GOT3 (cell line): Measurements from ENCODE around the gene MAP4K2.
A peak's percentile ranks its signal among the peaks of the same experiment; 100 is the strongest.

Experiments used
- DNase-seq: peaks from one replicate; lab custom pipeline; 2025; ENCODE audit warnings: mixed read lengths; lab: John Stamatoyannopoulos, UW

MAP4K2 gene

GRCh38 chr11:64791781-64792291 is 11.2 kb downstream of the MAP4K2 start:
- no peak for DNase-seq

- no peak for DNase-seq
These were observed 12.6 kb downstream of the MAP4K2 start for GRCh38 chr11:64790205-64791095.

- no peak for DNase-seq
These were observed 13.4 kb downstream of the MAP4K2 start for GRCh38 chr11:64789331-64790204.

GRCh38 chr11:64788321-64789215 is 14.4 kb downstream of the MAP4K2 start:
- no peak for DNase-seq

DNA sequence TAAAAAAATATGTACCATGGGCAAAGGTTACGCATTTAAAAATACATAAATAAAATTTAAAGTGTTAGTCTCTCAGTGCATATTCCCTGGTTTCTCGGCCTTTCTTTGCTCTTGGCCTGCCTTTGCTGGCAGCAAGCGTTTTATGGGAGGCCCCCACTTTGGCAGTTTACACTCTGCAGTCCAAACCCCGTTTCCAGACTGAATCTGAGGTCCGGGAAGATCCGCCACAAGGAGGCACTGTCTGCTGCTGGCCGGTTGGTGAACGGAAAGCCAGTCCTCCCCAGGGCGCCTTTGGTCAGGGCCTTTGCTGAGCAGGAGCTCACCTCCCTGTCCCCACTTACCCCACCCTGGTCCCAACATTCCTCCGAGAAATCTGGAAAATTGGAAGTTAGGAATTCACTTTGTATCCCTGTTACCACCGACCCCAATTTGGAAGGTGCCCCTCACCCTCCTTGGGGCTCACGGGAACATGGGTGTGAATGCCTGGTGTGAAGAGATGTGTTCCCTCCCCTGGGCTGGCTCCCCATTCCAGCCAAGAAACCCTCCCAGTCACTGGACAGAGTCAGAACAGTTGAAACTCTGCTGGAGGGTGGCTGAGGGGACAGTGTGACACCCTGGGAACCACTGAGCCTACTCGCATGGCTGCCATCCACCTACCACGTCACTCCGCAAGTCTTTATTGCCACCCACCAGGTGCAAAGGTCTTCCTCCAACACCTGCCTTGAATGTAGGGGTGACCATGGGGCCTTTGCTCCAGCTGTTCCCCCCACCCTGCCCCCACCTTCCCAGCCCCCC is 15.3 kb downstream of the MAP4K2 start:
- DNase-seq, result no peak

- no peak for DNase-seq
These were observed 16.7 kb downstream of the MAP4K2 start for GRCh38 chr11:64786308-64786707.

DNA sequence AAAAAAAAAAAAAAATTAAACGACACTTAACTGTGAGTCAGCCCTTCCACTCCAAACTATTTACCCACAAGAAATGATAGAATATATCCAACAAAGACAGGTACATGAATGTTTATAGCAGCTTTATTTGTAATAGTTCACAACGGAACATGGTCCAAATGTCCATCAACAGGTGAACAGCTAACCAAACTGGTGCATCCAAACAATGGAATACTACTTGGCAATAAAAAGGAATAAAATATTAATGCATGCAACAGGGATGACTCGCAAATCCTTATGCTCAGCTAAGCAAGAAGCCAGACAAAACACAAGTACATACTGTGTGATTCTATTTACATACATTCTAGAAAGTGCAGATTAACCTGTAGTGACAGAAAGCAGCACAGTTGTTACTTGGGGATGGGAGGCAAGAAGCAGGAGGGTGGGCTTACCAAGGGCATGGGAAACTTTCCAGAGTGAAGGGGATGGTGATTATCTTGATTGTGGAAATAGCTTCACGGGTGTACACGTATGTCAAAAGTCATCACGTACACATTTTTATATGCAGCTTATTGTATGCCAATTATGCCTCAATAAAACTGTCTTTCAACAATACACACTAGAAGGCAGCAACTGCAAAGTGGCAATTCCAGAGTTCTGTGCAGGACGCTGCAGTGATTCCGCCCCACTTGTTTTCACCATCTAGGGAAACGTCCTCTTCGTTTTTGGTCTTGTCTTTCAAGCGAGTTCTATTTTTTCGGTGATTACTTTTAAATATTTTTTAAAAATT is 18.0 kb downstream of the MAP4K2 start:
- DNase-seq, result no peak

DNA sequence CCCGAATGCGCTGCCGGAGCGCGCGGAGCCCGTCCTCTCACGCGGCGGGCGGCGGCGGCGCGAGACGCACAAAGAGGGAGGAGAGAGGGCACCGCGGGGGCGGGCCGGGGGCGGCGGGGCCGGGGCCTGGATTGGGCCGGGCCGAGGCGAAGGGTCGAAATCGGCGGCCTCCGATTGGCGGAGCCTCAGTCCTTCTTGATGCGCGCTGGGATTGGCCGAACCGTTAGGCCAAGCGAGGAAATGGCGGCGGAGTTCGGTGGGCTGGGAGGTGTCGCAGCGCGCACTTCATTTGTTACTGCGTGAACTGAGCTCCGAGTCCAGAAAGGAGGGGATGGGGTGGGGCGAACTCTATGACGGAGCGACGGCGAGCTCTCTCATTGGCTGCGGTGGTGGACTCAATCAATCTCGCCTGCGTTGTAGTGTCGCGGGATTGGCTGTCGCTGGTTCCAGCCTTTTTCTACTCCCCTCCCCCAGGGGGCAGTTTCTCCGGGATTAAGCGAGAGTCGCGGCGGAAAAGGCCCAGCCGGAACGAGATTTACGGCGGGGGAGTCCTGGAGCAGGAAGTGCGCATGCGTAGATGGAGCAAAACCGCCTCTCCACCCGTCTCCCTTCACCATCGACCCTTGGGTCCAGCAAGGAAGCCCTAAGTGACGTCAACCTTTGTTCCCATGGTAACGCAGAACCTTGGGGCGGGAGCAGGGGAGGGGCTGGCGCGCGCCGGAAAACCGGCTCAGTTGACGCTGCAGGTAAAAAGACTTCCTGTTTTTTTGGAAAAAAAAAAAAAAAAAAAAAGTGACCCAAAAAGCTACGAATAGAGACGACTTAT is 24.3 kb downstream of the MAP4K2 start, which contains the start of gene SF1:
SF1 (minus strand) TSS at position 70 of the 826 bp plus-strand sequence. CDS start 150 bp downstream, outside the sequence.
- DNase-seq, result peak; percentile 94

GRCh38 chr11:64778223-64778472 is 24.9 kb downstream of the MAP4K2 start:
- DNase-seq, result no peak

DNA sequence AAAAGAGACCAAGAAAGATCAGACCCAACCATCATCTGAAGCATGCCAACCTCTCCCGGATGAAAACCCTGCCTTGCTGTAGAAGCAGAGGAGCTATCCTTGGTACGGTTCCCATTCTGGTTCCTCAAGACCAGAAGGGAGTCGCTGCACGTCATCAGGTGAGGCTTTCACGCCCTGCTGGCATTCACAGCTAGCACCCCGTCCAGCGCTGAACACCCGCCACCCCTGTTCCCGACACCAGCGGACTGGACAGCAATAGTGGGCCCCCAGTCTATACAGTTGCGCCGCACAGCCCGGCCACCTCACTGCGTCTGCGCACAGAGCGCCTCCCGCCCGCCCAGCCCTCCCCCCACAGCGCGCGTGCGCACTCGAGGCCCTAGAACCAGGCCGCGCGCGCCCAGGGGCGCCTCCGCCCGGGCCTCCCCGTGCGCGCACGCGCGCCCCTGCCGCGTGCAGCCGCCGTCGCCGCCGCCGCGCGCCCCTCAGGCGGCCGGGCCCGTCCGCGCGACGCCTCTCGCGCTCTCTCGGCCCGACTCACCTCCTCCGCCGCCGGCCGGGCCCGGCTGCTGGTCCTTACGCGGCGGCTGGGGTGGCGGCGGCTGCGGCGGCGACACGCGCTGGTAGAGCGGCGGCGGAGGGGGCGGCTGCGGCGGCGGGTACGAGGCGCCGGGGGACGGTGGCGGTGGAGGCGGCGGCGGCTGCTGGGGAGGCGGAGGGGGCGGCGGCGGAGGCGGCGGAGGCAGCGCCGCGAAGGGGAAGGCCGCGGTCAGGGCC is 25.4 kb downstream of the MAP4K2 start:
- DNase-seq, result no peak

- no peak for DNase-seq
These were observed 26.1 kb downstream of the MAP4K2 start for GRCh38 chr11:64776875-64777274.

DNA sequence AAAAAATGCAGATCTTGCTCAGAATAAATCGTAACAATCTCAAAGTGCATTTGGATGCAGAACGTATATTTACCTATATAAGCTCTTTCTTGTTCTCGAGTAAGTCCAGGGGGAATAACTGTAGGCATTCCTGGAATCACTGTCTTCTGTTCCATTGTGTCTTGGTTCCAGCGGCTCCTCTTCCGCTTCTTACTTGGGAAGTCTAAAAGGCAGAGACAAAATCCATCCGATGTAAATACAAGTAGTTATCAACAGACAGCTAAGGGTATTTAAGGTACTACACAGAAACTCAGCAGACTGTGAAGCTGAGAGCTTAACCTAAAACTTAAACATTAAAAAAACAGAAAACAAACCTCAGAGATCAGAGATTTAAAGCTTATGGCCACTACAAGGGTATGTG is 26.6 kb downstream of the MAP4K2 start:
- no peak for DNase-seq

GRCh38 chr11:64774144-64774543 is 28.9 kb downstream of the MAP4K2 start:
- DNase-seq, result no peak

DNA sequence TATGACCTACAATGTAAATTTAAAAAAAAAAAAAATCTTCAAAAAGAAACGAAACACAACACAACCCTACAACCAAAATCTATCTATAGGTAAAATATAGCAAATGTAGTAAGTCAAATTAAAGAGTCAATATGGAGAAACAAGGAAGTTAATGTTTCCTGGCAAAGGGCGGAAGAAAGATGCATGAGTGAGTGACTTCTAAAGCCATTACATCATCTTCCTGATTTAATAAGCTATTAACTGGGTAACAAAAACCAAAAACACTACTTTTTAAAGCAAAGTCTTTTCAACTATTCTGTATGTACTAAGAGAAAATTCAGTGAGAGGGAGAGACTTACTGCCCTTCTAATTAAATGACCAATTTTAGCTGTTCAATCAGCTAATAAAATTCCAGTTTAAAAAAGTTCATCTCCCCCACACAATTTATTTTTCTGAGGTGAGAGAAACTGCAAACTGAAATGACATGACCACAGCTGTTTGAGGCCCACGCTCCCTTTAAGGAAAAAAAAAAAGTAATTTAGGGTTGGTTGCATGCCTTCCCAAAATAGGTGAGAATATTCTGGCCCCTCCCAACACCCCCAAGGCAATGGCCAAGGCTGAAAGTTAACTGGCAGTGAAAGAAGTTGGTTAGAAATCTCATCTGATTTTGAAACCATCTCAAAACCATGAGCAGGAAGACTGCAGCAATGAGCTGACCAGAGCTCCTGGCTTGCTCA is 30.6 kb downstream of the MAP4K2 start:
- no peak for DNase-seq

DNA sequence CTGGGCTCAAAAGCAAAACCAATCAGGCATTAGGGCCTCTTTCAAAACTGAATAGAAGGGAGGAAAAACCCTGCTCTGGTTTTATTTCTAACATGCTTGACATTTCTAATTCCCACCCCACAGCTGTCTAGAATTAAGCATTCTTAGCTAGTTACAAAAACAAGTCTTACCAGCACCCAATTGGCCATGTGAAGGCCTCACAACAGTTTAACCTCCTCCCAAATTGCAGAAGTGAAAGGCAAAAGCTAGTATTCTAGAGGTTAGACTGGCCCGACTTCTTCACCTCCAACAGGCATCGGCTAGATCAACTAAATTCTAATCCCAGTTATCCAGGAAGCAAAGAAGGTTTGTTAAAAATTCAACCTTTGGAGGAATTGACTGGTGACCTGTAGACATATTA is 31.2 kb downstream of the MAP4K2 start:
- no peak for DNase-seq

GRCh38 chr11:64770120-64770519 is 32.9 kb downstream of the MAP4K2 start:
- DNase-seq, result no peak

- no peak for DNase-seq
These were observed 33.7 kb downstream of the MAP4K2 start for GRCh38 chr11:64769283-64769682.

- DNase-seq, result no peak
These were observed 34.7 kb downstream of the MAP4K2 start for GRCh38 chr11:64768300-64768694.
